ENCODE results near the gene CACNG6.

DNA sequence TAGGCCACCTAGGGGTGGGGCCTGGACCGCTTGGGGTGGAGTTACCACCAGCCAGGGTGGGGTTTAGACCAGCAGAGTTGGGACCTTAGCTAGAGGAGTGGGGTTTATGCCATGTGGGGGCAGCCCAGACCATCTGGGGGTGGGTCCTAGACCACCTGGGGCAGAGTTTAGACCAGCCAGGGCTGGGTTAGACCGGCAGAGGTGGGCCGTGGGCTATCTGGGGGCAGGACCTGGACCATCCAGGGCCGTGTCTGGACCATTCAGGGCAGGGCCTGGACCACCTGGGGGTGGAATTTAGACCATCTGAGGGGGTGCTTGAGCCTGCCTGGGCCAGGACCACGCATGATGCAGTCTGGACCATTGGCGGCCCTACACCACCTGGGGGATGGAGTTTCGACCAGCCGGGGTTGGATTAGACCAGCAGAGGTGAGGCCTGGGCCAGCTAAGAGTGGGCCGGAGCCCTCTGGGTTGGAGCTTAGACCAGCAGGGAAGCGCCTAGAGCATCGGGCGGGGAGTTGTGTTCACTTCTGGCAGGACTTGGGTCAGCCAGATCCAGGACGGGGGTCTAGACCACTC lies 10.0 kb upstream of the CACNG6 start:
- TF ChIP-seq EZH2 (IDR thresholded peaks at IDR 0.05; ENCODE audit: borderline replicate concordance, low read depth, low read length, severe bottlenecking) (no peak), POLR2A (IDR thresholded peaks at IDR 0.05; ENCODE audit: low read depth, low read length) (no peak), GATA2 (IDR thresholded peaks at IDR 0.05; ENCODE audit: insufficient read depth, insufficient read length, low read depth, low read length) (no peak), CTCF (IDR thresholded peaks at IDR 0.05; ENCODE audit: extremely low read depth in 1 of 2, insufficient read depth in 1 of 2, low read depth in 1 of 2, low read length in 2 of 2) (no peak), JUN (IDR thresholded peaks at IDR 0.05; ENCODE audit: borderline replicate concordance, insufficient read depth, insufficient read length, low read depth) (no peak), MAX (IDR thresholded peaks at IDR 0.05; ENCODE audit: insufficient read depth, insufficient read length) (no peak), POLR2AphosphoS5 (IDR thresholded peaks at IDR 0.05; ENCODE audit: insufficient read depth, low read depth, low read length) (no peak)

Measured in endothelial cell of umbilical vein (primary cell).